ENCODE results near the gene APP. TPM values are rescaled to one million over a fixed set of nuclear protein-coding genes. Genes with fewer than 3 reads are reported as not detected.

Gene APP
- total RNA-seq, 1 experiment from 2014 or later, result 472 TPM

DNA sequence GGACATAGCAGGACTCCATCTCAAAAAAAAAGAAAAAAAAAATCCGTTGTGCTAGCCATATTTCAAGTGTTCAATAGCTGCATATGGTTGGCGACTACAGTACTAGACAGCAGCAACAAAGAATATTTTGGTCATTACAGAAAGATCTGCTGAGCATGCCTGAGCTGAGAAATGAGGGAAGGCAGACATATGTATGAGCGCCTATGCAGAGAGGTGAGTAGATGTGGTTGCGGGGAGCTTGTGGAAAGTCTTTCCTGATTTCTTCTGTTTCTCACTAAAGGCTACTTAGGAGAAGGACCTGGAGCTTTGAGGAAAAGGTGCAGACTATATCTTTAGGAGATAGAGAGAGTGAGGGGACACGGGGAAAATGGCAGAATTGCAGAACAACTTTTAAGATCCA lies 21.0 kb upstream of the APP start:
- Mint-ChIP-seq H3K27me3 (ENCODE audit: insufficient read depth, unreplicated experiment) (no peaks in the 10 kb centered on the region), H3K9me3 (ENCODE audit: unreplicated experiment) (no peaks in the 10 kb centered on the region), H3K36me3 (ENCODE audit: insufficient read depth, unreplicated experiment) (no peaks in the 10 kb centered on the region), H3K4me3 (ENCODE audit: unreplicated experiment) (no peak overlapping the region), H3K27ac (ENCODE audit: low read depth, unreplicated experiment) (no peak overlapping the region), H3K4me1 (ENCODE audit: insufficient read depth, unreplicated experiment) (no peaks in the 10 kb centered on the region)
- BruUV-seq (replicated peaks), result no TSS peak
- TF ChIP-seq, protein P1, sequence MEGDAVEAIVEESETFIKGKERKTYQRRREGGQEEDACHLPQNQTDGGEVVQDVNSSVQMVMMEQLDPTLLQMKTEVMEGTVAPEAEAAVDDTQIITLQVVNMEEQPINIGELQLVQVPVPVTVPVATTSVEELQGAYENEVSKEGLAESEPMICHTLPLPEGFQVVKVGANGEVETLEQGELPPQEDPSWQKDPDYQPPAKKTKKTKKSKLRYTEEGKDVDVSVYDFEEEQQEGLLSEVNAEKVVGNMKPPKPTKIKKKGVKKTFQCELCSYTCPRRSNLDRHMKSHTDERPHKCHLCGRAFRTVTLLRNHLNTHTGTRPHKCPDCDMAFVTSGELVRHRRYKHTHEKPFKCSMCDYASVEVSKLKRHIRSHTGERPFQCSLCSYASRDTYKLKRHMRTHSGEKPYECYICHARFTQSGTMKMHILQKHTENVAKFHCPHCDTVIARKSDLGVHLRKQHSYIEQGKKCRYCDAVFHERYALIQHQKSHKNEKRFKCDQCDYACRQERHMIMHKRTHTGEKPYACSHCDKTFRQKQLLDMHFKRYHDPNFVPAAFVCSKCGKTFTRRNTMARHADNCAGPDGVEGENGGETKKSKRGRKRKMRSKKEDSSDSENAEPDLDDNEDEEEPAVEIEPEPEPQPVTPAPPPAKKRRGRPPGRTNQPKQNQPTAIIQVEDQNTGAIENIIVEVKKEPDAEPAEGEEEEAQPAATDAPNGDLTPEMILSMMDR (IDR thresholded peaks at IDR 0.05; ENCODE audit: unreplicated experiment), result no peak
- CTCF ChIA-PET, result interaction anchor here (0.6 to 1.5 kb wide), 3 partner anchors 36 to 525 kb away, joined by 3 to 5 read pairs (median 4); no protein-coding TSS in a partner anchor
- intact Hi-C loops (cut with micrococcal nuclease), result loop anchor here (10.0 kb wide), 1 partner anchor 273 kb away; no protein-coding TSS in a partner anchor
- POLR2A ChIA-PET, result interaction anchor here (0.7 kb wide), 1 partner anchor 10 kb away, joined by 3 read pairs; no protein-coding TSS in a partner anchor
- no peak for DNase-seq (ENCODE audit: unreplicated experiment)

DNA sequence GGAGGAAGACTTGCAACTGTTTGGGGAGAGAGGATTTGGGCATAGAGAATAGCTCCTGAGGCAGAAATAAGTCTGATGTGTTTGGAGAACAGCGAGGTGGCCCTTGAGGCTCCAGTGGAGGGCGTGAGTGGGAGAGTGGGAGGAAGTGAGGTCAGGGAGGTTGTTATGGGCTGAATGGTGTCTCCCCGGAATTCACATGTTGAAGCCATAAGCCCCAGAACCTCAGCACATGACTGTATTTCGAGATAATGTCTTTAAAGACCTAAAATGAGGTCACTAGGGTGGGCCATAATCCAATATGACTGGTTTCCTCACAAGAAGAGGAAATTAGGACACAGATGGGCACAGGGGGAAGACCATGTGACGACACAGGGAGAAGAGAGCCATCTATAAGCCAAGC lies 17.9 kb upstream of the APP start:
- Mint-ChIP-seq H3K4me1 (ENCODE audit: insufficient read depth, unreplicated experiment) (no peaks in the 10 kb centered on the region), H3K27ac (ENCODE audit: low read depth, unreplicated experiment) (no peak overlapping the region), H3K4me3 (ENCODE audit: unreplicated experiment) (no peak overlapping the region), H3K9me3 (ENCODE audit: unreplicated experiment) (peaks cover 7% of the 10 kb centered on the region), H3K36me3 (ENCODE audit: insufficient read depth, unreplicated experiment) (peaks cover 4% of the 10 kb centered on the region), H3K27me3 (ENCODE audit: insufficient read depth, unreplicated experiment) (no peaks in the 10 kb centered on the region)
- ChIA-PET CTCF (interaction anchor here (0.8 to 1.3 kb wide), 3 partner anchors 11 to 213 kb away, joined by 3 read pairs; no protein-coding TSS in a partner anchor), POLR2A (interaction anchor here (0.9 kb wide), 1 partner anchor 23 kb away, joined by 4 read pairs; no protein-coding TSS in a partner anchor)
- TF ChIP-seq, protein P1 (IDR thresholded peaks at IDR 0.05; ENCODE audit: unreplicated experiment), result no peak
- intact Hi-C loops (cut with micrococcal nuclease), result no loop called here
- BruUV-seq (replicated peaks), result no TSS peak
- no peak for DNase-seq (ENCODE audit: unreplicated experiment)

DNA sequence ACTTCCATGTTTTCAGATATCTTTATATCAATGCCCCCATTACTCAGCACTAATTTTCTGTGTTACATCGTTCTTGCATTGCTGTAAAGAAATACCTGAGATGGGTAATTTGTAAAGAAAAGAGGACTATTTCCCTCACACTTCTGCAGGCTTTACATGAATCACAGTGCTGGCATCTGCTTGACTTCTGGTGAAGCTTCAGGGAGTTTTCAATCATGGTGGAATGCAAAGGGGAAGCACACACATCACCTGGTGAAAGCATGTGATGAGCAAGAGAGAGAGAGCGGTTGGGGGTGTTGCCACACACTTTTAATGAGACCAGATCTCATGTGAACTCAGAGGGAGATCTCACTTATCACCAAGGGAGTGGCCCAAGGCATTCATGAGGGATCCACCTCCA lies 14.9 kb upstream of the APP start:
- no peak overlapping the region for H3K27ac Mint-ChIP-seq (ENCODE audit: low read depth, unreplicated experiment)
- intact Hi-C loops (cut with micrococcal nuclease), result no loop called here
- no TSS peak for BruUV-seq (replicated peaks)
- H3K36me3 Mint-ChIP-seq (ENCODE audit: insufficient read depth, unreplicated experiment), result peaks cover 4% of the 10 kb centered on the region
- no peaks in the 10 kb centered on the region for H3K27me3 Mint-ChIP-seq (ENCODE audit: insufficient read depth, unreplicated experiment)
- no peak for DNase-seq (ENCODE audit: unreplicated experiment)
- TF ChIP-seq, protein P1 (IDR thresholded peaks at IDR 0.05; ENCODE audit: unreplicated experiment), result no peak
- no peak overlapping the region for H3K4me3 Mint-ChIP-seq (ENCODE audit: unreplicated experiment)
- no peaks in the 10 kb centered on the region for H3K4me1 Mint-ChIP-seq (ENCODE audit: insufficient read depth, unreplicated experiment)
- CTCF ChIA-PET, result interaction anchor here (0.7 to 0.9 kb wide), 2 partner anchors 25 to 185 kb away, joined by 3 to 5 read pairs; no protein-coding TSS in a partner anchor
- POLR2A ChIA-PET, result no interaction called here
- peaks cover 8% of the 10 kb centered on the region for H3K9me3 Mint-ChIP-seq (ENCODE audit: unreplicated experiment)

DNA sequence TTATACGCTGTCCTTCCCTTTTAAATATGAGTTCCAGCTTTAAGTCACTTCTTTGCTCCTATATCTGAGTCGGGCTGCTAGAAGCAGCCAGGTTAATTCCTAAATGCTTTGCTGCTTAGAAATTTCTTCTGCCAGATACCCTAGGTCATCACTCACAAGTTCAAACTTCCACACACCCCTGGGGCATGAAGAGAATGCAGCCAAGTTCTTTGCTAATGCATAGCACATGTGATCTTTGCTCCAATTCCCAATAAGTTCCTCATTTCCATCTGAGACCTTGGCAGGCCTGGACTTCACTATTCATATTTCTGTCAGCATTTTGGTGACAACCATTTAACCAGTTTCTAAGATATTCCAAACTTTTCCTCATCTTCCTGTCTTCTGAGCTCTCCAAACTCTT lies 14.5 kb upstream of the APP start:
- Mint-ChIP-seq H3K9me3 (ENCODE audit: unreplicated experiment) (peaks cover 8% of the 10 kb centered on the region), H3K27ac (ENCODE audit: low read depth, unreplicated experiment) (no peak overlapping the region), H3K4me1 (ENCODE audit: insufficient read depth, unreplicated experiment) (no peaks in the 10 kb centered on the region), H3K36me3 (ENCODE audit: insufficient read depth, unreplicated experiment) (peaks cover 4% of the 10 kb centered on the region), H3K4me3 (ENCODE audit: unreplicated experiment) (no peak overlapping the region), H3K27me3 (ENCODE audit: insufficient read depth, unreplicated experiment) (no peaks in the 10 kb centered on the region)
- ChIA-PET CTCF (no interaction called here), POLR2A (no interaction called here)
- intact Hi-C loops (cut with micrococcal nuclease), result no loop called here
- TF ChIP-seq, protein P1 (IDR thresholded peaks at IDR 0.05; ENCODE audit: unreplicated experiment), result no peak
- DNase-seq (ENCODE audit: unreplicated experiment), result no peak
- no TSS peak for BruUV-seq (replicated peaks)
